Measurements from ENCODE around the gene COMMD1.
"Not testable (repeated sequence)": the region's sequence is repeated elsewhere in the genome, so short reads cannot be mapped to it uniquely, and the experiment has no call there.

Gene COMMD1

DNA sequence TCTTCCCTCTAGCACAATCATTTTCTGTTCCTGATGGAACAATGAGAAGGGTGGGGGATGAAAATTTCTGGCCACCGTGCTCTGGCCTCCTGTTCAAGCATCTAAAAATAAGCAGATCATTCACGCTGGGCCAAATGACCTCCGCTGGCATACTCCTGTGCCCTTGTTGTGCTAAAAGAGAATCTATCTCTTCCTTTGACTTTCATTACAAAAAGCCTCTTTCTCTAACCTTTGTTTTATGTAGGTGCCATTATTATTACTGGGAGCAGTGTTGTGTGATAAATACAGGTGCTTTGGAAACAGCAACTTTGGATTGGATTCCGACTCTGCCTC is 245.8 kb downstream of the COMMD1 start:
- no peak overlapping the region for H3K4me3 ChIP-seq (ENCODE audit: low read depth, low read length)
- TF ChIP-seq, protein P1, sequence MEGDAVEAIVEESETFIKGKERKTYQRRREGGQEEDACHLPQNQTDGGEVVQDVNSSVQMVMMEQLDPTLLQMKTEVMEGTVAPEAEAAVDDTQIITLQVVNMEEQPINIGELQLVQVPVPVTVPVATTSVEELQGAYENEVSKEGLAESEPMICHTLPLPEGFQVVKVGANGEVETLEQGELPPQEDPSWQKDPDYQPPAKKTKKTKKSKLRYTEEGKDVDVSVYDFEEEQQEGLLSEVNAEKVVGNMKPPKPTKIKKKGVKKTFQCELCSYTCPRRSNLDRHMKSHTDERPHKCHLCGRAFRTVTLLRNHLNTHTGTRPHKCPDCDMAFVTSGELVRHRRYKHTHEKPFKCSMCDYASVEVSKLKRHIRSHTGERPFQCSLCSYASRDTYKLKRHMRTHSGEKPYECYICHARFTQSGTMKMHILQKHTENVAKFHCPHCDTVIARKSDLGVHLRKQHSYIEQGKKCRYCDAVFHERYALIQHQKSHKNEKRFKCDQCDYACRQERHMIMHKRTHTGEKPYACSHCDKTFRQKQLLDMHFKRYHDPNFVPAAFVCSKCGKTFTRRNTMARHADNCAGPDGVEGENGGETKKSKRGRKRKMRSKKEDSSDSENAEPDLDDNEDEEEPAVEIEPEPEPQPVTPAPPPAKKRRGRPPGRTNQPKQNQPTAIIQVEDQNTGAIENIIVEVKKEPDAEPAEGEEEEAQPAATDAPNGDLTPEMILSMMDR (IDR thresholded peaks at IDR 0.05; ENCODE audit: low read depth, low read length, missing control alignments), result no peak
- DNase-seq (ENCODE audit: low read depth), result no peak

DNA sequence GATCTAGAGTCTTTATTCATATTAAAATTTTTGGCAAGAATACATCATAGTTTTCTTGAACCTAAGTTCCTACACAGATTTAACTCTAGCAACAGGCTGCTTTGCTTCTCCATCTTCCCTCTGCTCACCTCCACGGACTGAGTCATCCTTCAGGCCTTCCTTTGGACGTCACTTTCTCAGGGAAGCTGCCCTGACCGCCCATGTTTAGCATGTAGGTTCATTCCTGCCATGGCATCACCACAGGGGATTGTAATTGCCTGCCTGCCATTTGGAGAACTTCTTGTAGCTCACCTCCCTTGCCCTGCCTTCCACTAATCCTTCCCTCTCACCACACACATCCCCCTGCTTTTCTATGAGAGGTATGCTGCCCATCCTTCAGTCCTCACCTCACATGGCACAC is 246.5 kb downstream of the COMMD1 start:
- TF ChIP-seq, protein P1 (IDR thresholded peaks at IDR 0.05; ENCODE audit: low read depth, low read length, missing control alignments), result no peak

DNA sequence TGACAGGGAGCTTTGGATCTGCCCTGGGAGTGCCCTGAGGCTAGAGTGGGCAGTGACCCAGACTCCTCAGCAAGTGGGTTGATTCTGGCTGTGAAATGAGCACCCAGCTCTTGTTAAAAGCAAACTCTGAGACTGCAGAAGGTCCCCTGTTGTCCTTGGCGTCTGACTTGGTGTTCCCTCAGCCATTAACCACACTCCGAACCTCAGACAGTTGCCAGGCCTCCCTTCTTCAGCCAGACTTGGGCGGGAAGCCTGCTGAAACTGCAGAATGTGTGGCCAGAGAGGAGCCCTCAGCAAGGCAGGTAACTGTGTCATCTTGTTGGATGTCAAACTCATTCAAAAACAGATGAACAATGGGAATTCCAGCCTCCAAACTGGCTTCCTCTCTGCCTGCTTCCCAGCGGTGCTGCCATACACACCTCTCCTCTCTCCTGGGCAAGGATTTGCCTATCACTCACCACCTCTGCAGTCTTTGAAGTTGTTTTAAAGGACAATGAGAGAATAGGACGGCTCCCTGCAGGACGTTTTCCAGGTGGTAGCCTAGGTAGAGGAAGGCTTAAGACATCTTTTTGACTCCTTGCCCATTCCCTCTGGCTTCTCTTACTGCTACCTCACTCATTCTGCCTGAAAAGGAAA is 251.5 kb downstream of the COMMD1 start:
- H3K4me3 ChIP-seq (ENCODE audit: low read depth, low read length), result no peak overlapping the region
- no peak for DNase-seq (ENCODE audit: low read depth)

More for the DNA sequence above, 246.5 kb downstream of the COMMD1 start:
- no peak overlapping the region for H3K4me3 ChIP-seq (ENCODE audit: low read depth, low read length)
- DNase-seq (ENCODE audit: low read depth), result no peak

DNA sequence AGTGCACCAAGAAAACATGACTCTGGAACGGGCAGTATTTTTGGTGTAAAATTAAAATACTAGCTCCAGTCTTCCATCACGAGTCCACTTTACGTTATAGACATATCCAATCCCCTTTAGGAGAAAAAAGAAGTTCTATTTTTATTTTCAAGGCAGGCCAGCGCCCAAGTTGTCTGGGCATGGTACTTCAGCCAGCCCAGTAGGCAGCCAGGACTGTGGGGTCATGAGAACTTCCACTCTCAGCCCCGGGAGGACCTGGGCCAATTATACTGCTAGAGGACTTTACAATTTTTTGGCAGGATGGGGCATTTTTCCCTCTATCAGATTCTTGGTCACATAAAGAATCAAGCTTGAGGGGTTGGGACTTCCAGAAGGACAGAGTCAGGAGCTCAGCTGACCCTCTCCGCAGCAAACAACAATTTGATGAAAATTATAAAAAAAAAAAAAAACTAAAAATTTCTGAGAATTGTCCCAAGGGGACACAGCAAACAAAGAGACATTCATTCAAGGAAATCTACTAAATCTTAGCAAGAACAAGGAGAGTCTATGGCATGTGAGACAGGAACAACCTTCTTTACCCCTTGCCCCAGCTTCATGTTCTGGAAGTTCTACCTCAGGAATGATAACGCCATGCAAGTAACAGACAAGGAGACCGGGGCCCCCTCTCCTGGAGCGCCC is 253.1 kb downstream of the COMMD1 start:
- no peak overlapping the region for H3K4me3 ChIP-seq (ENCODE audit: low read depth, low read length)
- no peak for DNase-seq (ENCODE audit: low read depth)
- TF ChIP-seq, protein P1 (IDR thresholded peaks at IDR 0.05; ENCODE audit: low read depth, low read length, missing control alignments), result no peak

More for the DNA sequence above, 251.5 kb downstream of the COMMD1 start:
- TF ChIP-seq, protein P1 (IDR thresholded peaks at IDR 0.05; ENCODE audit: low read depth, low read length, missing control alignments), result no peak

DNA sequence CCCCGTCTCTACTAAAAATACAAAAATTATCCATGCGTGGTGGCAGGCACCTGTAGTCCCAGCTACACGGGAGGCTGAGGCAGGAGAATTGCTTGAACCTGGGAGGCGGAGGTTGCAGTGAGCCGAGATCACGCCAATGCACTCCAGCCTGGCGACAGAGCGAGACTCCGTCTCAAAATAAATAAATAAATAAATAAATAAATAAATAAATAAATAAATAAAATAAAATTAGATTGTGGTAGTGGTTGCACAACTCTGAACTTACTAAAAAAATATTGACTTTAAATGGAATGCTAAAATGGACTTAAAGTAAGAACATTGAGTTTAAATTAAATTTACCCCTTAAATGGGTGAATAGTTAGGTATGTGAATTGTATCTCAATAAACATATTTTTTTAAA is 255.2 kb downstream of the COMMD1 start:
- DNase-seq (ENCODE audit: low read depth); H3K4me3 ChIP-seq (ENCODE audit: low read depth, low read length): not testable (repeated sequence)

DNA sequence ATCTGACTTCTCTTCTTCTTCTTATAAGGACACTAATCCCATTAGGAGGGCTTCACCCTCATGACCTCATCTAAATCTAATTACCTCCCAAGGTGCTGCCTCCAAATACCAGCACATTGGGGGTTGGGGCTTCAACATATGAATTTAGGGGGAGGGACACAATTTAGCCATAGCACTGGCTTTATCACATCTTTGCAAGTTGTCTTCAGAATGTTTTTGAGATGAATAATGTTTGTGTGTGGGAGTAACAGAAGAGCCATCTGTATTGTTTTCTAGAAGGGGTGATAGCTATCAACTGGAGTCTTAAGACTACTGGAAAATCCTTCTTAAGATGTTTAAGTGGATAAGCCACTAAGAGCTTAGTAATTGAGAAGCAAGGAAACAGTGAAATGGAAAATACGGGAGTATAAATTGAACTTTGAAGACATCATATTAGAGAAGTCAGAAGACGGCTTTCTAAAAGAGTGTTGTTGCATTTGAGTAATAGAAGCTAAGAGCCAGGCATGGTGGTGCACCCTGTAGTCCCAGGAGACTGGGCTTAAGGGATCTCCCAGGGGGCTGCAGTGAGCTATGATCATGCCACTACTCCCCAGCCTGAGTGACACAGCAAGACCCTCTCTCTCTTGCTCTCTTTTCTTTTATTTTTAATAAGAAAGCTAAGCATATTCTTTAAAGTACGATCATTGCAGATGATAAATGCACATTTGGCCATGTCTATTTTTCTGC is 257.8 kb downstream of the COMMD1 start:
- TF ChIP-seq, protein P1 (IDR thresholded peaks at IDR 0.05; ENCODE audit: low read depth, low read length, missing control alignments), result no peak
- no peak for DNase-seq (ENCODE audit: low read depth)

DNA sequence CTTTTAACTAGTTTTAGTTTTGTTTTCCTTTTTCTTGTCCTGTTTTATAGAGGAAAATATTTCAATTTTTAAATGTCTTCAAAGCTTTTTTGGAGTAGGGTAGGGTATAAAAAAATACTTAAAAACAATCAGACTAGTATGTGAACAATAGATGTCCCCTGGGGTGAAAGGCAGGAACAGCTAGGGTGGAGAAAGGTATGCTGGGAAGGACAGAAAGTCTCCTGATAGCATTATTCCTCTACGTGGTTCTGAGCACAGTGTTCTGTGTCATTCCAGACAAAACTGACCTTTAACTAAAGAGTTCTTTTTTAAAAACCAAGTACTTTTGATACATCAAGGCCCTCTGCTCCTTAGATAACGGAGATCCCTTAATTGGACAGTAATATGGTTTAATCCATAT is 258.4 kb downstream of the COMMD1 start:
- DNase-seq (ENCODE audit: low read depth), result no peak
- TF ChIP-seq, protein P1 (IDR thresholded peaks at IDR 0.05; ENCODE audit: low read depth, low read length, missing control alignments), result no peak
- no peak overlapping the region for H3K4me3 ChIP-seq (ENCODE audit: low read depth, low read length)

More for the DNA sequence above, 257.8 kb downstream of the COMMD1 start:
- no peak overlapping the region for H3K4me3 ChIP-seq (ENCODE audit: low read depth, low read length)

All from GM12864 (cell line).